ENCODE results near the gene KANSL1.

The KANSL1 gene

DNA sequence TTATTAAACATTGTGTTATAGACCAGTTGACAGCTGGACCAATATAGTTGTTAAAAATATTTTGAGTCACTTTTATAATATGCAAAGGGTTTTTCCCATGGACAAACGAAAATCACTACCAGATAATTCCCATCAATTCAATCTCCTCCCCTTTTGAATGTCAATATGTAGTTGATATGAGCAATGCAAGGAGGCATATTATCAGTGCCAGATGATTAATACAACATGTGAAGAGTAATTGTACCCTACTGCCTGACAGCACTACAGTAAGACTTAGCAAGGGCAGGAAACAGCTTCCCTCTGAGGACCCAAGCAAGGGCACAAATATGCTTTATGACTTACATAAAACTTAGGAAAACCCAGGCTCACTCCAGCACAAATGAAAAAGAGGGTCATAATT lies 17.3 kb downstream of the KANSL1 start:
- no peak overlapping the region for H3K4me2 ChIP-seq (ENCODE audit: low read length)
- no peak for TF ChIP-seq EZH2phosphoT487 (IDR thresholded peaks at IDR 0.05; ENCODE audit: borderline replicate concordance, low read length)
- TF ChIP-seq, protein P1, sequence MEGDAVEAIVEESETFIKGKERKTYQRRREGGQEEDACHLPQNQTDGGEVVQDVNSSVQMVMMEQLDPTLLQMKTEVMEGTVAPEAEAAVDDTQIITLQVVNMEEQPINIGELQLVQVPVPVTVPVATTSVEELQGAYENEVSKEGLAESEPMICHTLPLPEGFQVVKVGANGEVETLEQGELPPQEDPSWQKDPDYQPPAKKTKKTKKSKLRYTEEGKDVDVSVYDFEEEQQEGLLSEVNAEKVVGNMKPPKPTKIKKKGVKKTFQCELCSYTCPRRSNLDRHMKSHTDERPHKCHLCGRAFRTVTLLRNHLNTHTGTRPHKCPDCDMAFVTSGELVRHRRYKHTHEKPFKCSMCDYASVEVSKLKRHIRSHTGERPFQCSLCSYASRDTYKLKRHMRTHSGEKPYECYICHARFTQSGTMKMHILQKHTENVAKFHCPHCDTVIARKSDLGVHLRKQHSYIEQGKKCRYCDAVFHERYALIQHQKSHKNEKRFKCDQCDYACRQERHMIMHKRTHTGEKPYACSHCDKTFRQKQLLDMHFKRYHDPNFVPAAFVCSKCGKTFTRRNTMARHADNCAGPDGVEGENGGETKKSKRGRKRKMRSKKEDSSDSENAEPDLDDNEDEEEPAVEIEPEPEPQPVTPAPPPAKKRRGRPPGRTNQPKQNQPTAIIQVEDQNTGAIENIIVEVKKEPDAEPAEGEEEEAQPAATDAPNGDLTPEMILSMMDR (IDR thresholded peaks at IDR 0.05; ENCODE audit: low read depth, low read length, poor library complexity, severe bottlenecking), result no peak

GRCh38 chr17:46173153-46173552 lies 20.1 kb downstream of the KANSL1 start:
- Histone ChIP-seq H4K20me1 (ENCODE audit: control insufficient read depth, insufficient read depth, low read depth, low read length) (peaks cover 79% of the 10 kb centered on the region), H3K4me3 (ENCODE audit: low read length) (no peak overlapping the region), H3K9me2 (replicated peaks; ENCODE audit: control insufficient read depth, low read length) (no peaks in the 10 kb centered on the region), H3K36me3 (ENCODE audit: control insufficient read depth, low read length) (peaks cover 69% of the 10 kb centered on the region), H3K79me2 (ENCODE audit: control insufficient read depth, low read length) (peaks cover 100% of the 10 kb centered on the region), H3F3A (ENCODE audit: control insufficient read depth, insufficient read depth) (peaks cover 7% of the 10 kb centered on the region), H3K4me2 (ENCODE audit: low read length) (no peak overlapping the region), H3K27ac (ENCODE audit: low read depth, low read length) (no peak overlapping the region), H3K4me1 (ENCODE audit: control insufficient read depth, low read length) (peaks cover 22% of the 10 kb centered on the region), H3K27me3 (ENCODE audit: control insufficient read depth, low read length) (no peaks in the 10 kb centered on the region), H3K9me3 (ENCODE audit: control insufficient read depth, insufficient read depth, low read length) (no peaks in the 10 kb centered on the region)
- TF ChIP-seq, protein P1 (IDR thresholded peaks at IDR 0.05; ENCODE audit: low read depth, low read length, poor library complexity, severe bottlenecking), result no peak
- TF ChIP-seq EZH2phosphoT487 (IDR thresholded peaks at IDR 0.05; ENCODE audit: borderline replicate concordance, low read length), result no peak

More for the DNA sequence above, 17.3 kb downstream of the KANSL1 start:
- no peak overlapping the region for H3K4me3 ChIP-seq (ENCODE audit: low read length)
- H3K9me3 ChIP-seq (ENCODE audit: control insufficient read depth, insufficient read depth, low read length), result no peaks in the 10 kb centered on the region
- no peaks in the 10 kb centered on the region for H3K27me3 ChIP-seq (ENCODE audit: control insufficient read depth, low read length)
- H3K4me1 ChIP-seq (ENCODE audit: control insufficient read depth, low read length), result peaks cover 17% of the 10 kb centered on the region
- H4K20me1 ChIP-seq (ENCODE audit: control insufficient read depth, insufficient read depth, low read depth, low read length), result peaks cover 69% of the 10 kb centered on the region
- H3K9me2 ChIP-seq (replicated peaks; ENCODE audit: control insufficient read depth, low read length), result no peaks in the 10 kb centered on the region
- peaks cover 100% of the 10 kb centered on the region for H3K79me2 ChIP-seq (ENCODE audit: control insufficient read depth, low read length)
- no peak overlapping the region for H3K27ac ChIP-seq (ENCODE audit: low read depth, low read length)
- H3F3A ChIP-seq (ENCODE audit: control insufficient read depth, insufficient read depth), result peaks cover 3% of the 10 kb centered on the region; the same call in 1 of the 2 replicates
- peaks cover 50% of the 10 kb centered on the region for H3K36me3 ChIP-seq (ENCODE audit: control insufficient read depth, low read length)

DNA sequence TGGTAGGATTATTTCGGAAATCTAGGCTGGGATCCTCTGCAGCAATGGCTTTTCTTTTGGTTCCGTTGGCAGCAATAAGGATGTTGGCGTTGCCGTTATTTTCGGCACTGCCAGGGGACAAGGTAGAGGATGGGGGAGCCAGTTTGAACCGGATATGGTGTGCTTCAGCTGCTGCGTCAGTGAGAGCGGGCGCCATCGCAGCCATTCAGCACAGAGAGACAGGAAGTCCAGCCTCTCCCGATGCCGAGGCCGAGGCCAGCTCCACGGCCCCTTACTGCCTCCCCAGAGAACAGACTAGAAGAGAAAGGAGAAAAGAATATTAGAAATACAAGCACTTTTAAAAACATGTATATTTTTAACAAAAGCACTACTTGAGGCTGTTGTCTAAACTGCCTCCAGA lies 21.3 kb downstream of the KANSL1 start:
- H3K4me2 ChIP-seq (ENCODE audit: low read length), result no peak overlapping the region
- H3K27ac ChIP-seq (ENCODE audit: low read depth, low read length), result no peak overlapping the region
- TF ChIP-seq, protein P1 (IDR thresholded peaks at IDR 0.05; ENCODE audit: low read depth, low read length, poor library complexity, severe bottlenecking), result no peak
- H3F3A ChIP-seq (ENCODE audit: control insufficient read depth, insufficient read depth), result peaks cover 7% of the 10 kb centered on the region
- no peak overlapping the region for H3K4me3 ChIP-seq (ENCODE audit: low read length)
- no peaks in the 10 kb centered on the region for H3K9me2 ChIP-seq (replicated peaks; ENCODE audit: control insufficient read depth, low read length)
- H3K9me3 ChIP-seq (ENCODE audit: control insufficient read depth, insufficient read depth, low read length), result no peaks in the 10 kb centered on the region
- peaks cover 86% of the 10 kb centered on the region for H4K20me1 ChIP-seq (ENCODE audit: control insufficient read depth, insufficient read depth, low read depth, low read length)
- H3K79me2 ChIP-seq (ENCODE audit: control insufficient read depth, low read length), result peaks cover 100% of the 10 kb centered on the region
- no peaks in the 10 kb centered on the region for H3K27me3 ChIP-seq (ENCODE audit: control insufficient read depth, low read length)
- peaks cover 34% of the 10 kb centered on the region for H3K4me1 ChIP-seq (ENCODE audit: control insufficient read depth, low read length)
- H3K36me3 ChIP-seq (ENCODE audit: control insufficient read depth, low read length), result peaks cover 79% of the 10 kb centered on the region

All from DOHH2 (cell line).